SK-N-SH (cell line): Measurements from ENCODE around the gene SRA1. TPM values are rescaled to one million over a fixed set of nuclear protein-coding genes. Genes with fewer than 3 reads are reported as not detected.

Source experiments
- CTCF ChIA-PET: fragments of 300-600, 350-600 bp; formaldehyde crosslinking; extraction: SDS; loops from one replicate; lab custom pipeline; 2021; lab: Yijun Ruan, JAX
- POLR2A ChIA-PET: fragments of 350-600 bp; sonication (Branson Sonifier 250); formaldehyde crosslinking; extraction: SDS; loops from one replicate; lab custom pipeline; 2020; ENCODE audit warnings: antibody characterized with exemption, inconsistent platforms; lab: Yijun Ruan, JAX
- DNase-seq: peaks from one replicate; pipeline ENCODE4 v3.0.0; 2012
- H2AFZ ChIP-seq: fragments of 200-600 bp; sonication (generic); 2 replicates; pipeline ENCODE4 v1.8.1; 2016; ENCODE audit warnings: antibody characterized with exemption, mild to moderate bottlenecking, low read depth
- H3F3A ChIP-seq: fragments of 200-600 bp; sonication (generic); replicated peaks from 2 replicates; pipeline ENCODE3; 2016; ENCODE audit warnings: antibody characterized with exemption, mild to moderate bottlenecking; ENCODE audit not compliant: insufficient read depth
- H3K27ac ChIP-seq, 2 experiments: fragments of 200-500 bp in 1 of 2; fragments of 200-600 bp in 1 of 2; sonication (Bioruptor generic) in 1 of 2; sonication (generic), shearing (Covaris generic) in 1 of 2; 2 replicates each; pipeline versions ENCODE4 v1.5.1 to v1.6.1; 2014 to 2016; ENCODE audit warnings: low read depth in 2 of 2, inconsistent platforms in 1 of 2, low read length in 1 of 2, mild to moderate bottlenecking in 1 of 2, mixed read lengths in 1 of 2
- H3K27me3 ChIP-seq: fragments of 200-600 bp; sonication (generic), shearing (Covaris generic); 2 replicates; pipeline ENCODE4 v1.6.1; 2016; ENCODE audit warnings: mixed run types; ENCODE audit not compliant: insufficient read depth
- H3K36me3 ChIP-seq, 2 experiments: fragments of 200-500 bp in 1 of 2; fragments of 200-600 bp in 1 of 2; sonication (Bioruptor generic) in 1 of 2; sonication (generic) in 1 of 2; replicated peaks in 1 of 2; 2 replicates each; pipeline versions ENCODE3 to v1.5.1; 2014 to 2016; ENCODE audit warnings: low read length in 1 of 2, mild to moderate bottlenecking in 1 of 2; ENCODE audit not compliant: insufficient read depth in 2 of 2, control insufficient read depth in 1 of 2
- H3K4me1 ChIP-seq, 2 experiments: fragments of 200-500 bp in 1 of 2; fragments of 200-600 bp in 1 of 2; sonication (Bioruptor generic) in 1 of 2; sonication (generic), shearing (Covaris generic) in 1 of 2; 2 replicates each; pipeline versions ENCODE4 v1.5.1 to v1.6.1; 2014 to 2016; ENCODE audit warnings: low read depth in 1 of 2, low read length in 1 of 2, mixed run types in 1 of 2; ENCODE audit not compliant: insufficient read depth in 2 of 2, control insufficient read depth in 1 of 2
- H3K4me2 ChIP-seq: fragments of 200-600 bp; sonication (generic), shearing (Covaris generic); 2 replicates; pipeline ENCODE4 v1.6.1; 2017; ENCODE audit warnings: mixed run types
- H3K4me3 ChIP-seq, 2 experiments: fragments of 200-500 bp in 1 of 2; fragments of 200-600 bp in 1 of 2; sonication (Bioruptor generic) in 1 of 2; sonication (generic), shearing (Covaris generic) in 1 of 2; 2 replicates each; pipeline versions ENCODE4 v1.5.1 to v1.8.1; 2014 to 2016; ENCODE audit warnings: low read depth in 2 of 2, inconsistent platforms in 1 of 2, low read length in 1 of 2, mild to moderate bottlenecking in 1 of 2, mixed read lengths in 1 of 2, moderate library complexity in 1 of 2
- H3K79me2 ChIP-seq: fragments of 200-600 bp; sonication (generic); 2 replicates; pipeline ENCODE4 v1.8.1; 2017; ENCODE audit warnings: mild to moderate bottlenecking; ENCODE audit not compliant: insufficient read depth
- H3K9ac ChIP-seq: fragments of 200-600 bp; sonication (generic); 2 replicates; pipeline ENCODE4 v1.6.1; 2017; ENCODE audit warnings: mixed run types
- H3K9me2 ChIP-seq: fragments of 200-600 bp; sonication (generic); 2 replicates; pipeline ENCODE4 v1.6.1; 2017; ENCODE audit warnings: mixed run types
- H3K9me3 ChIP-seq: fragments of 200-600 bp; sonication (generic); 2 replicates; pipeline ENCODE4 v1.6.1; 2017; ENCODE audit warnings: mixed run types, mild to moderate bottlenecking, moderate library complexity
- H4K20me1 ChIP-seq: fragments of 200-600 bp; sonication (generic); 2 replicates; pipeline ENCODE4 v1.6.1; 2017; ENCODE audit warnings: mild to moderate bottlenecking, mixed run types; ENCODE audit not compliant: insufficient read depth
- ELF1 ChIP-seq: IDR thresholded peaks from 2 replicates; pipeline ENCODE4 v1.4.0; 2012
- EZH2phosphoT487 ChIP-seq: fragments of 200-600 bp; sonication (generic); IDR thresholded peaks from 2 replicates; pipeline ENCODE4 v1.6.1; 2017; ENCODE audit warnings: low read depth, mixed run types, mild to moderate bottlenecking, antibody characterized with exemption, moderate library complexity, borderline replicate concordance
- FOSL2 ChIP-seq: IDR thresholded peaks from 2 replicates; pipeline ENCODE4 v1.4.0; 2012; ENCODE audit warnings: low read depth, mild to moderate bottlenecking, moderate library complexity, borderline replicate concordance
- FOXJ3 ChIP-seq: sonication (generic); formaldehyde crosslinking; IDR thresholded peaks from 2 replicates; pipeline ENCODE4 v1.5.1; 2020; ENCODE audit warnings: mild to moderate bottlenecking, missing genetic modification reagents
- FOXM1 ChIP-seq: IDR thresholded peaks from 2 replicates; pipeline ENCODE4 v1.4.0; 2012; ENCODE audit warnings: low read depth, mild to moderate bottlenecking
- GABPA ChIP-seq: IDR thresholded peaks from 2 replicates; pipeline ENCODE4 v1.4.0; 2012; ENCODE audit warnings: low read depth, mild to moderate bottlenecking
- IRF3 ChIP-seq: fragments of 150-350 bp; IDR thresholded peaks from 2 replicates; pipeline ENCODE4 v1.6.1; 2016; ENCODE audit warnings: mild to moderate bottlenecking, low read depth, low read length
- MAX ChIP-seq: IDR thresholded peaks from 2 replicates; pipeline ENCODE4 v1.4.0; 2012; ENCODE audit warnings: low read depth
- MEF2A ChIP-seq: IDR thresholded peaks from 2 replicates; pipeline ENCODE4 v1.4.0; 2012; ENCODE audit warnings: low read depth, borderline replicate concordance
- MXI1 ChIP-seq: IDR thresholded peaks from 2 replicates; pipeline ENCODE4 v1.6.1; 2012; ENCODE audit warnings: mild to moderate bottlenecking, low read depth, low read length, improper control_type of control experiment
- NFIC ChIP-seq: IDR thresholded peaks from 2 replicates; pipeline ENCODE4 v1.4.0; 2012; ENCODE audit warnings: borderline replicate concordance
- NRF1 ChIP-seq: IDR thresholded peaks from 2 replicates; pipeline ENCODE4 v1.6.1; 2012; ENCODE audit warnings: low read depth, mild to moderate bottlenecking, low read length
- PBX3 ChIP-seq: IDR thresholded peaks from 2 replicates; pipeline ENCODE4; 2012
- RAD21 ChIP-seq: IDR thresholded peaks from 2 replicates; pipeline ENCODE4 v1.6.1; 2012; ENCODE audit warnings: mild to moderate bottlenecking, low read length
- TAF1 ChIP-seq: IDR thresholded peaks from 2 replicates; pipeline ENCODE4 v1.6.1; 2012; ENCODE audit warnings: low read depth, mild to moderate bottlenecking, low read length, moderate library complexity, borderline replicate concordance
- TCF12 ChIP-seq: IDR thresholded peaks from 2 replicates; pipeline ENCODE4 v1.4.0; 2012
- TEAD4 ChIP-seq: IDR thresholded peaks from 2 replicates; pipeline ENCODE4 v1.4.0; 2012; ENCODE audit warnings: mild to moderate bottlenecking, borderline replicate concordance; ENCODE audit not compliant: insufficient read depth
- YY1 ChIP-seq: IDR thresholded peaks from 2 replicates; pipeline ENCODE4 v1.4.0; 2012; ENCODE audit warnings: low read depth, mild to moderate bottlenecking
- WGBS: methylation state at CpG from one replicate; pipeline ENCODE4 v1.1.6; 2017; ENCODE audit warnings: low lambda C conversion rate; 5-methylcytosine and 5-hydroxymethylcytosine counted together
- polyA plus RNA-seq, 3 experiments: library from polyadenylated mRNA; depleted of rRNA; stranded (reverse); fragments of >200 nt; gene quantifications; 2 replicates each; pipeline ENCODE4 v1.2.3, GENCODE V29; 2012

The SRA1 gene
- polyA plus RNA-seq, 1 of the 3 experiments (the other 2 are of a cell fraction): 35.9 TPM

GRCh38 chr5:140548300-140548688 lies 9.0 kb downstream of the SRA1 start:
- no peaks in the 10 kb centered on the region for H3K9me3 ChIP-seq

GRCh38 chr5:140547508-140548299 lies 9.6 kb downstream of the SRA1 start, which contains the start of gene EIF4EBP3:
Gene EIF4EBP3 (plus strand): TSS chr5:140547662. CDS start chr5:140547738, 76 bp downstream.
- Histone ChIP-seq H3K27ac (peak within 1 kb of the TSS; percentile 55 to 87), H3K4me1 (peaks cover 8 to 46% of the 10 kb centered on the region in 2 experiments; a peak in 3 of 4 replicates), H4K20me1 (no peaks in the 10 kb centered on the region; the same call in 1 of the 2 replicates), H2AFZ (no peak within 1 kb of the TSS; the same call in 1 of the 2 replicates), H3K79me2 (peaks cover 21% of the 10 kb centered on the region; the same call in 1 of the 2 replicates), H3K36me3 (peaks cover 28 to 42% of the 10 kb centered on the region in 2 experiments), H3K4me3 (no peak within 1 kb of the TSS), H3K27me3 (no peaks in the 10 kb centered on the region), H3K9ac (no peak within 1 kb of the TSS), H3K9me3 (no peaks in the 10 kb centered on the region), H3F3A (peaks cover 46% of the 10 kb centered on the region), H3K9me2 (no peaks in the 10 kb centered on the region), H3K4me2 (peak within 1 kb of the TSS; percentile 33; the same call in 1 of the 2 replicates)
- CTCF ChIA-PET: interaction anchor here (0.8 to 2.0 kb wide), 7 partner anchors 10 to 492 kb away, joined by 3 to 7 read pairs (median 3); partner anchors contain the start of gene SRA1
- WGBS: 66% methylated on average over 38 of the region's 52 CpGs
- DNase-seq: peak; percentile 84
- POLR2A ChIA-PET: interaction anchor here (1.1 to 3.1 kb wide), 6 partner anchors 8 to 146 kb away, joined by 3 to 21 read pairs (median 5); partner anchors contain the start of genes ANKHD1, APBB3, IK and NDUFA2
- TF ChIP-seq FOXJ3: no peak
- peak; percentile 96 for TF ChIP-seq PBX3
- TF ChIP-seq GABPA: peak; percentile 28; the same call in 1 of the 2 replicates
- TF ChIP-seq NFIC: peak; percentile 53; the same call in 1 of the 2 replicates
- TF ChIP-seq IRF3: no peak
- TF ChIP-seq RAD21: no peak
- no peak for TF ChIP-seq FOXM1
- no peak for TF ChIP-seq NRF1
- peak; percentile 78 for TF ChIP-seq MXI1
- TF ChIP-seq FOSL2: no peak
- no peak for TF ChIP-seq TCF12
- TF ChIP-seq EZH2phosphoT487: no peak

More at GRCh38 chr5:140548300-140548688, 9.0 kb downstream of the SRA1 start:
- Histone ChIP-seq H3K4me2 (no peak overlapping the region), H3K4me1 (peaks cover 8 to 46% of the 10 kb centered on the region in 2 experiments; a peak in 3 of 4 replicates), H3K79me2 (peaks cover 27% of the 10 kb centered on the region; the same call in 1 of the 2 replicates), H4K20me1 (peaks cover 1% of the 10 kb centered on the region), H3F3A (peaks cover 46% of the 10 kb centered on the region), H3K9ac (no peak overlapping the region), H3K9me2 (no peaks in the 10 kb centered on the region), H3K36me3 (peaks cover 28 to 46% of the 10 kb centered on the region in 2 experiments), H3K27me3 (no peaks in the 10 kb centered on the region), H2AFZ (no peak overlapping the region), H3K4me3 (no peak overlapping the region), H3K27ac (peak overlapping the region in 1 of 2 experiments; percentile 87; a peak in 2 of 4 replicates)
- TF ChIP-seq YY1 (no peak), TAF1 (no peak), FOXJ3 (no peak), IRF3 (no peak), MEF2A (no peak), ELF1 (no peak), TEAD4 (no peak), MAX (no peak), PBX3 (no peak)
- DNase-seq: no peak
- CTCF ChIA-PET: interaction anchor here (1.2 to 2.0 kb wide), 4 partner anchors 9 to 491 kb away, joined by 3 to 7 read pairs (median 4); partner anchors contain the start of gene SRA1
- WGBS: 96% methylated on average over 5 of the region's 5 CpGs
- POLR2A ChIA-PET: interaction anchor here (1.5 to 3.1 kb wide), 5 partner anchors 9 to 147 kb away, joined by 4 to 21 read pairs (median 6); partner anchors contain the start of genes ANKHD1, IK, NDUFA2 and SRA1
